DLD1 (cell line): ENCODE data around the gene RAB40B.

ENCODE experiments used
- in situ Hi-C: cut with HindIII; loops from 2 replicates; pipeline ENCODE4 v1.10.0; 2017; ENCODE audit warnings: low sequenced_read_pairs

The RAB40B gene

GRCh38 chr17:82692268-82692667, 6.2 kb downstream of the RAB40B start:
- in situ Hi-C loops, result no loop called here

- in situ Hi-C loops, result no loop called here
Observed at GRCh38 chr17:82691714-82692113, 6.8 kb downstream of the RAB40B start.

- in situ Hi-C loops, result no loop called here
Observed at GRCh38 chr17:82690786-82691489, 7.6 kb downstream of the RAB40B start.

DNA sequence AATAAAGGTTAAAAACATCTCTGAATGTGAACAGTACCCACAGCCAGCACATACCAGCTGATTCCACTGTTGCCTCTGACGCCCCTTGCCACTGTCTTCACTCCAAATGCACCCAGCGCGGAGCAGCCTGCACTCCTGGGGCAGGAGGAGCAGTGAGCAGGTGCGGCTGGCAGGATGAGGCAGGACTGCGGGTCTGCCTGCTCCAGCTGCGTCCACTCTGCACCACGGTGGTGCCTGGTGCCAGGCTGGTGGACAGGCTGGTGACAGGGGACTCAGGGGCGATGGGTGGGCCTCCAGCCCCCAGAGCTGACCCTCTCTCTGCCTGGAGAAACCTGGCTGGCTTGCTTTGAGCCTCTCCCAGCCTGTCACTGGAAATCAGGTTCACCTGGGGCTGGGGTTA, 9.4 kb downstream of the RAB40B start:
- in situ Hi-C loops, result no loop called here

DNA sequence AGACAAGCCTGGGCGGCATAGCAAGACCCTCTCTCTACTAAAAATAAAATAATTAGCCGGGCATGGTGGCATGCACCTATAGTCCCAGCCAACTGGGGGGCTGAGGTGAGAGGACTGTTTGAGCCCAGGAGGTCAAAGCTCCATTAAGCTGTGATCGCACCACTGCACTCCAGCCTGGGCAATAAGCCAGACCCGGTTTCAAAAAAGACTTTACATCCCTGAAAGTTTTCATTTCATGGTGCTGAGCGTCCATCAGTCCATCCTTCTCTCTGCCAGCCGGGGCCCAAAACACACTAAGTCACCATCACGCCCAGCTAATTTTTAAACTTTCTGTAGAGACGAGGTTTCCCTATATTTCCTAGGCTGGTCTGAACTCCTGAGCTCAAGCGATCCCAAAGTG, 10.6 kb downstream of the RAB40B start:
- in situ Hi-C loops, result no loop called here

DNA sequence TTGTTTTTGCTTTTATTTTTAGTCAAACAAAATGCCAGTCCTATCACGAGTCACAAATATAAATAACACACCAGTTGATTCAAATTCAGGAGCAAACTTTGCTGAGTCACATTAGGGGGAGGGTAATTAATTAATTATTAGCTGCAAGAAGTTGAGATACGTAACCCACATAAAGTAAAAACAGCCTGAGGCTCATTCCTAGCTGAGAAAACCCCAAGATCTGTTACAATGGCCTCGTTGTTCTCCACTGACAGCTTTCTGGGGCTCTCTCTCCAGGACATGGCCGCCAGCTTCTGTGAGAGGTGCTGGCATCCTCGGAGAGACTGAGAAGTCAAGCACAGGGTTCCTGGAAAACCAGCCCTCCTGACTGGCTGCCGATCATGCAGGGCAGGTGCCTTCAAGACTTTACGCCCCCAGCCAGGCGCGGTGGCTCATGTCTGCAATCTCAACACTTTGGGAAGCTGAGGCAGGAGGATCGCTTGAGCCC, 11.1 kb downstream of the RAB40B start:
- in situ Hi-C loops, result no loop called here

- in situ Hi-C loops, result no loop called here
Observed at GRCh38 chr17:82686366-82687324, 11.9 kb downstream of the RAB40B start.

DNA sequence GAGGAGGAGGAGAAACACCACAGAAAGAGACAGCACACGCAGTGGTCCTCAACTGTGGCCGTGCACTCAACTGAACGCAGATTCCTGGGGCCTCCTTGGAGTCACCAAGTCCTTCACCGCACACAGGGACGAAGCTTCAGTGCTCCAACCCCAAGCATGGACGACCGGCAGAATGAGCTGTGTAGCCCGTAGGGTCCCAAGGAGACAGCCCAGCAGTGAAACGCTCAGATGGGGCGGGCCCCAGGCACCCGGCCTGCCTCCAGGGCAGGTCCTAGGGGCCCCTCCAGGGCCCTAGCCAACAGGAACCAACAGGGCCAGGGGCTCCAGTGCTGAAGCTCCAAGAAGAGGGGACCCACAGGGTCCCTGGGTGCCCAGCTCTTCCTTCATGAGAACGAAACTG, 13.2 kb downstream of the RAB40B start:
- in situ Hi-C loops, result no loop called here

- in situ Hi-C loops, result no loop called here
Observed at GRCh38 chr17:82684228-82684841, 14.2 kb downstream of the RAB40B start.

- in situ Hi-C loops, result no loop called here
Observed at GRCh38 chr17:82683534-82683933, 15.0 kb downstream of the RAB40B start.

DNA sequence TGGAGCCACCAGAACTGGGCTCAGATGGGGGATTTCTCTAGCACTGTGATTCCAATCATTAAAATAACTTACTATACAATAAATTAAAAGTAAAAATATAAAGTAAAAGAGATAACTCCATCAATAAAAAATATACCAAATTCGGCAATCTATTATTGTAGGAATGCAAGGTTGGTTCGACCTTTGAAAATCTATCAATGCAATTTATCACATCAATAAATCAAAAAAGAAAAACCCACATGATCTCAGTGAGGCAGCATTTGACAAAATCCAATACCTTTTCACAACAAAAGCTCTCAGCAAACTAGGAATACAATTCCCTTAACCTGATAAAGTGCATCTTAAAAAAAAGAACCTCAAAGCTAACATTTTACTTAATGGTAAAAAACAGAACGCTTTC, 17.0 kb downstream of the RAB40B start:
- in situ Hi-C loops, result no loop called here

DNA sequence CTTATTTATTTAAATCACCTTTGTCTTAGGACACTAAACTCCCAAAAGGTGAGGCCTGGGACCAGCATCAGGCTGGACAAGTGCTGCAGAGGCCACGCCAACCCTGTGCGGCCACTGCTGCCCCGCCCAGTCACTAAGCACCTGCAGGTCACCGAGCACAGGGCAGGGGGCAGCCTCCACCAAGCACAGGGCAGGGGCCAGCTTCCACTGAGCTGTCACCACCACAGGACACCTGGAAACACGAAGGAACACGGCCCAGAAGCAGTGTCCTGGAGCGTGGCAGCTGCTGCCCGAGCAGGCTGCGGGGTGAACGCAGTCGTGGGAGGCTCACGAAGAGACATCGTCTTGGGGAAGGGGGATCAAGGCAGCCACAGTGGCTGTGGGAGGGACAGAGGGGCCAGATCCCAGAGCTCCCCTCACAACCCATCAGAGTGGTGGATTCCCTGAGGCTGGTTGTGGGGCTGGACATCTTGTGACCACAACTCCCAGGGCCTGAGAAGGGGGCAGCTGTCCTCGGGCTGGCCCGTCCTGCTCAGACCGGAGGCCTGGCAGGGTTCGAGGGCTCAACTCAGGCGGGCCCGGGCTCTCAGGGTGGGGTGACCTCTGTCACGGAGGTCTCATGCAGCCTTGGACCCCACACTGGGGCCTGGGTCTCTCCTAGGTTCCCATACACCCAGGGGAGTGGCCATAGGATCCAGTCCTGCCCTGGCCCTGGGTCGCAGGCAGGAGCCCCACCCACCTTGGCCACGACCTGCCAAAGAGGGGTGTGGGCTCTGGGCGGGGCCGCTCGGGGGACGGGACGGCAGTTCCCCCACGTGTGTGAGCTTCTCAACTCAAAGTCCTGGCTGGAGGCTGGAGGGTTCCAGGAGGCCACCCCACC, 18.7 kb downstream of the RAB40B start:
- in situ Hi-C loops, result no loop called here

GRCh38 chr17:82678265-82678891, 20.1 kb downstream of the RAB40B start:
- in situ Hi-C loops, result no loop called here

DNA sequence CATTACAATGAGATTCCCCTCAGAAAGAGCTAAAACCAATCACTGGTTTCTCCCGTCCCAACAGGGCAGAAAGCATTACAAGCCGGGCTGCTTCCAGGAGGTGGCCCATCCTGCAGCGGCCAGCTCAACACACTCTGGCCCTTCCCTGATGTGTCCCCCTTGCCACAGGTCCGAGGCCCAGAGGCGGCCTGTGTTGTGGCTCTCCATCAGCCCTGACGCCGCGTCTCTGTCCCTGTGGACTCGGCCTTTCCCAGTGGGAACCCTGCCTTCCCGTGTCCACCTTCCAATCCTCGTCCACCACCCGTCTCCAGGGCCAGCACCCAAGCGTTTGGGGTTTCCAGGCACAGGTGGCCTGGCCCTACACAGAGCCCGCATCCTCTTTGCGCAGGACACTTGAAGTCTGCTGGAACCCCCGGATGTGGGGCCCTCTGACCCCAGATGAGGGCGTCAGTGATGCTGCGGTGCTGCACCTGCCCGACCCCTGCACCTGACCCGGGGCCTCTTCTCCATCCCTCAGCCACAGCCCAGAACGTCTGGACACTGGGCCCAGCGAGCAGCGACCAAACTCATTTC, 21.1 kb downstream of the RAB40B start:
- in situ Hi-C loops, result no loop called here

DNA sequence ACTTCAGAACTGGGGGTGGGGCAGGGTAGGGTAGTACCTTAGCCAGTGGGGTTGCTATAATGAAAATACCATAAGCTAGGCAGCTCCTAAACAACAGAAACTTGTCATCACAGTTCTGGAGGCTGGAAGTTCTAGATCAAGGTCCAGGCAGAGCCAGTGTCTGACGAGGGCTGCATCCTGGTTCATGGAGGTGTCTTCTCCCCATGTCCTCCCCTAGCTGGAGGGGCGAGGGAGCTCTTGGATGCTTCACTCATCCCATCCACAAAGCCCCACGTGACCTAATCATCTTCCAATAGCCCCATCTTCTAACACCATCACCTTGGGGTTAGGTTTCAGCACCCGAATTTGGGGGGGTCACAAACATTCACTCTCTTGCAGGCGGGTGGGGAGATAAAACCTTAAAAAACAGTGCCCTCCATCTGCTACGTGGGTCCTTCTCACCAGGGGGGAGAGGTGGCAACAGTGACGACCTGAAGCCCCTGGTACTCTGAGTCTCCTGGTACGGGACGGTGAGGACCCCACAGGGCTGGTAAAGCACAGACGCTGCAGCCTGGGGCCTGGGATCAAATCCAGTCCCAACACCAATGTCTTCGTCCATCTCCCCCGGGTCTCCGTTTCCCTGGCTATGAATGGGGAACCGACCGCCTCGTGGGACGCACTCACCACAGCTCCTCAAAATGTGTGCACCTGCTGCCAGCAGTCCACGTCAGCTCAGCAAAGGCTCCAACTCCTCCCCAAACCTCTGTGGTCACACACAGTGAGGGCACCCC, 22.8 kb downstream of the RAB40B start:
- in situ Hi-C loops, result no loop called here

DNA sequence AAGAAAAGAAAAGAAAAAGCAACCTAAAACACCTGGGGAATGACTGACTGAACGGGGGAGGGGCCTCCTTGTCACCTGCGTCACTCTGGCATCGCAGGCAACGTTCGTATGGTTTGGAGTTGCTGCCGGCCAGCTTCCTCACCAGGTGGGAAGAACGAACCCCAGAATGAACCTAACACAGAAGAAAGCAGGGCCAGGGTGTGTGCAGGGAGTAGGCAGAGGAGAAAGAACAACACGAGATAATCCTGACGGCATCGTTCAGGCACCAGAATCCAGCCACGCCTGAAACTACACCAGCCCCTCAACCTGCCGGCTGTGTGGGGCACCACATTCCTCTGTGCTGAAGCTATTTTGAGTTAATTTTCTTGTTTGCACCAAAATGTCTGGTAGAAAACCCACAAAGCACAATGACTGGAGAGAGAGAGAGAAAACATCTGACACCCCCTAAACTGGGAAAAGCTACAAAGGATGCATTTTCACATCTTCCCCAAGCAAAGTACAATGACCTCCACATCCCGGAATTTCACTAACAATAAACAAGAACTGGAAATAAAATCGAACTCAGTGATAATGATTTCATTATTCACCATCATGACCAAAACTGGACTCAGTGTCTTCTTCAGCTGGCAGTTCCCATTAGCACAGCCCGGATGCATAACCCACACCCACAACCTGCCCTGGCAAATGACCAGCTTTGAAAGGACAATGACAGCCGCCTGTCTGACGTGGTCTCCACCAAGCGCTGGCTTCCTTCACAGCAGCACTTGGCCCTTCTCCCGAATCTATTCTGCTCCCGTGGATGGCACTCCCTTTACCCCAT, 23.6 kb downstream of the RAB40B start:
- in situ Hi-C loops, result no loop called here

DNA sequence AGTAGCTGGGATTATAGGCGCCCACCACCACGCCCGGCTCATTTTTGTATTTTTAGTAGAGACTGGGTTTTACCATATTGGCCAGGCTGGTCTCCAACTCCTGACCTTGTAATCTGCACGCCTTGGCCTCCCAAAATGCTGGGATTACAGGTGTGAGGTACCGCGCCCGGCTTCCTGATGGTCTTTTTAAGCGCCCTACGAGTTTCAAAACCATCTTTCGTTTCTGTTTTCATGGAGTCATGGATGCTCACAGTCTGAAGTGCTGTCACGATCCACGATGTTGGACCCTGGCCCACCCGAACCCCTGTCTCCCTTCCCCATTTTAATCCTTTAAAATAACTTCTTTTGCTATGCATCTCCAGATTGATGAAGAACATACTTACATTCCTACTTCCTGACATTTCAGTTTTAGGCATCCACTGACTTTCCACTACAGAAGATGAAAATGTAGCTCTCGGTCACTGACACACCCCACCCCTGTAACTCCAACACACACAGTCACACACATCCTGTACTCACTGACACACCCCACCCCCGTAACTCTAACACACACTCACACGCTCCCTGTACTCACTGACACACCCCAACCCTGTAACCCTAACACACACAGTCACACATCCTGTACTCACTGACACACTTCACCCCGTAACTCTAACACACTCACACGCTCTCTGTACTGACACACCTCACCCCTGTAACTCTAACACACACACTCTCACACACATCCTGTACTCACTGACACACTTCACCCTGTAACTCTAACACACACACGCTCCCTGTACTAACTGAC, 27.6 kb downstream of the RAB40B start:
- in situ Hi-C loops, result no loop called here
